ENCODE measurements around the gene MDH1B. TPM values are rescaled to one million over a fixed set of nuclear protein-coding genes. Genes with fewer than 3 reads are reported as not detected.
A peak's percentile ranks its signal among the peaks of the same experiment; 100 is the strongest.
"Not testable (repeated sequence)": the region's sequence is repeated elsewhere in the genome, so short reads cannot be mapped to it uniquely, and the experiment has no call there.

MDH1B gene
- 2.0 and 2.2 TPM in 2 replicates for total RNA-seq (2014; rRNA removed; shearing (Covaris generic))

GRCh38 chr2:206765242-206766056 is at the start of gene MDH1B, which contains the start of gene FASTKD2:
Gene MDH1B (minus strand): TSS chr2:206765328. CDS start chr2:206765271, 57 bp downstream.
Gene FASTKD2 (plus strand): TSS chr2:206765606. CDS start chr2:206766694, 1,088 bp downstream.
- Histone ChIP-seq H3K4me3 (ENCODE audit: insufficient read depth, low read depth, low read length) (peak within 1 kb of the TSS; percentile 91), H3K27me3 (ENCODE audit: control insufficient read depth, insufficient read depth, low read length) (peaks cover 2% of the 10 kb centered on the region; the same call in 1 of the 2 replicates), H3K36me3 (replicated peaks; ENCODE audit: control insufficient read depth, insufficient read depth, low read length) (no peaks in the 10 kb centered on the region; the same call in 1 of the 2 replicates)
- DNase-seq: peak; percentile 79

- no peak for DNase-seq
- H3K36me3 ChIP-seq (replicated peaks; ENCODE audit: control insufficient read depth, insufficient read depth, low read length): peaks cover 1% of the 10 kb centered on the region; the same call in 1 of the 2 replicates
- H3K27me3 ChIP-seq (ENCODE audit: control insufficient read depth, insufficient read depth, low read length): no peaks in the 10 kb centered on the region
- no peak overlapping the region for H3K4me3 ChIP-seq (ENCODE audit: insufficient read depth, low read depth, low read length)
These were observed 49.4 kb upstream of the MDH1B start for GRCh38 chr2:206814498-206814897.

GRCh38 chr2:206812471-206812870 is 47.3 kb upstream of the MDH1B start:
- not testable (repeated sequence) for DNase-seq; H3K27me3 ChIP-seq (ENCODE audit: control insufficient read depth, insufficient read depth, low read length); H3K4me3 ChIP-seq (ENCODE audit: insufficient read depth, low read depth, low read length); H3K36me3 ChIP-seq (replicated peaks; ENCODE audit: control insufficient read depth, insufficient read depth, low read length)

GRCh38 chr2:206807624-206808023 is 42.5 kb upstream of the MDH1B start:
- not testable (repeated sequence) for H3K4me3 ChIP-seq (ENCODE audit: insufficient read depth, low read depth, low read length); H3K27me3 ChIP-seq (ENCODE audit: control insufficient read depth, insufficient read depth, low read length); DNase-seq
- H3K36me3 ChIP-seq (replicated peaks; ENCODE audit: control insufficient read depth, insufficient read depth, low read length): peaks cover 13% of the 10 kb centered on the region

- H3K4me3 ChIP-seq (ENCODE audit: insufficient read depth, low read depth, low read length): no peak overlapping the region
- peaks cover 13% of the 10 kb centered on the region for H3K36me3 ChIP-seq (replicated peaks; ENCODE audit: control insufficient read depth, insufficient read depth, low read length)
- H3K27me3 ChIP-seq (ENCODE audit: control insufficient read depth, insufficient read depth, low read length): no peaks in the 10 kb centered on the region
- no peak for DNase-seq
These were observed 40.9 kb upstream of the MDH1B start for GRCh38 chr2:206805887-206806607.

- H3K27me3 ChIP-seq (ENCODE audit: control insufficient read depth, insufficient read depth, low read length): no peaks in the 10 kb centered on the region
- no peak overlapping the region for H3K4me3 ChIP-seq (ENCODE audit: insufficient read depth, low read depth, low read length)
- H3K36me3 ChIP-seq (replicated peaks; ENCODE audit: control insufficient read depth, insufficient read depth, low read length): peaks cover 11% of the 10 kb centered on the region
- DNase-seq: no peak
These were observed 39.2 kb upstream of the MDH1B start for GRCh38 chr2:206804326-206804725.

- Histone ChIP-seq H3K36me3 (replicated peaks; ENCODE audit: control insufficient read depth, insufficient read depth, low read length) (peaks cover 10% of the 10 kb centered on the region), H3K4me3 (ENCODE audit: insufficient read depth, low read depth, low read length) (no peak overlapping the region), H3K27me3 (ENCODE audit: control insufficient read depth, insufficient read depth, low read length) (no peaks in the 10 kb centered on the region)
- no peak for DNase-seq
These were observed 37.8 kb upstream of the MDH1B start for GRCh38 chr2:206802654-206803514.

- H3K4me3 ChIP-seq (ENCODE audit: insufficient read depth, low read depth, low read length): no peak overlapping the region
- H3K36me3 ChIP-seq (replicated peaks; ENCODE audit: control insufficient read depth, insufficient read depth, low read length): peaks cover 10% of the 10 kb centered on the region
- no peaks in the 10 kb centered on the region for H3K27me3 ChIP-seq (ENCODE audit: control insufficient read depth, insufficient read depth, low read length)
- DNase-seq: no peak
These were observed 36.5 kb upstream of the MDH1B start for GRCh38 chr2:206801418-206802189.

GRCh38 chr2:206800506-206801417 is 35.6 kb upstream of the MDH1B start:
- DNase-seq: peak; percentile 30
- Histone ChIP-seq H3K36me3 (replicated peaks; ENCODE audit: control insufficient read depth, insufficient read depth, low read length) (peaks cover 4% of the 10 kb centered on the region), H3K27me3 (ENCODE audit: control insufficient read depth, insufficient read depth, low read length) (no peaks in the 10 kb centered on the region), H3K4me3 (ENCODE audit: insufficient read depth, low read depth, low read length) (no peak overlapping the region)

- Histone ChIP-seq H3K36me3 (replicated peaks; ENCODE audit: control insufficient read depth, insufficient read depth, low read length) (no peaks in the 10 kb centered on the region; the same call in 1 of the 2 replicates), H3K27me3 (ENCODE audit: control insufficient read depth, insufficient read depth, low read length) (no peaks in the 10 kb centered on the region), H3K4me3 (ENCODE audit: insufficient read depth, low read depth, low read length) (no peak overlapping the region)
- no peak for DNase-seq
These were observed 34.0 kb upstream of the MDH1B start for GRCh38 chr2:206799083-206799482.

- no peak for DNase-seq
- H3K4me3 ChIP-seq (ENCODE audit: insufficient read depth, low read depth, low read length): no peak overlapping the region
- H3K27me3 ChIP-seq (ENCODE audit: control insufficient read depth, insufficient read depth, low read length): no peaks in the 10 kb centered on the region
- H3K36me3 ChIP-seq (replicated peaks; ENCODE audit: control insufficient read depth, insufficient read depth, low read length): no peaks in the 10 kb centered on the region; the same call in 1 of the 2 replicates
These were observed 32.9 kb upstream of the MDH1B start for GRCh38 chr2:206798000-206798399.

- Histone ChIP-seq H3K36me3 (replicated peaks; ENCODE audit: control insufficient read depth, insufficient read depth, low read length) (no peaks in the 10 kb centered on the region; the same call in 1 of the 2 replicates), H3K27me3 (ENCODE audit: control insufficient read depth, insufficient read depth, low read length) (no peaks in the 10 kb centered on the region), H3K4me3 (ENCODE audit: insufficient read depth, low read depth, low read length) (no peak overlapping the region)
- no peak for DNase-seq
These were observed 32.2 kb upstream of the MDH1B start for GRCh38 chr2:206797376-206797775.

GRCh38 chr2:206792645-206793044 is 27.5 kb upstream of the MDH1B start:
- Histone ChIP-seq H3K36me3 (replicated peaks; ENCODE audit: control insufficient read depth, insufficient read depth, low read length) (peaks cover 9% of the 10 kb centered on the region), H3K4me3 (ENCODE audit: insufficient read depth, low read depth, low read length) (no peak overlapping the region), H3K27me3 (ENCODE audit: control insufficient read depth, insufficient read depth, low read length) (no peaks in the 10 kb centered on the region)
- no peak for DNase-seq

Measured in H7 (cell line).